ENCODE data around the gene MRPL48. TPM values are rescaled to one million over a fixed set of nuclear protein-coding genes. Genes with fewer than 3 reads are reported as not detected.

The MRPL48 gene
- polyA plus RNA-seq, 3 donors from 2014 or later: 55.8 to 106 (median 91.5) TPM

DNA sequence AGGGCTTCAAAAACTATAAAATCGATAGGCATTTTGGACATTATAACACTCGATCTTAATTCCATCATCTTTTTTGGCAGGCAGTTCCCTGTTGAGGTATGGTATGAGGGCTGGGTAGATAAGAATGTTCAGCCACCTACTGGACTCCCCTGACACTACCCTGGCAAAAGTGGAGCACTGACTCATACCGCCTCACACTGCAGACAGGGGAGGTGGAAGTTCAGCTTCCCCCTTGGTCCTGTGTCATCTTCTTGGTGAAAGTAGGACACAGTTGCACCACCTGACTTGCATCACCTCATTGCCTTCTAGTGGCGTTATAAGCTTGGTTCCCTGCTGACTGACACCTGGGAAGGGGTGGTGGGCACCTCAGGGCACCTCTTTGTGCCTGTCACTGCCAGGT lies 119.5 kb downstream of the MRPL48 start:
- Mint-ChIP-seq H3K4me1 (no peaks in the 10 kb centered on the region), H3K27me3 (ENCODE audit: low read depth in 3 of 3) (peaks cover 0 to 2% (median 0%) of the 10 kb centered on the region in 3 donors), H3K9me3 (no peaks in the 10 kb centered on the region), H3K27ac (no peak overlapping the region), H3K36me3 (peaks cover 17 to 25% (median 21%) of the 10 kb centered on the region in 3 donors), H3K4me3 (no peak overlapping the region)
- no peak for DNase-seq

DNA sequence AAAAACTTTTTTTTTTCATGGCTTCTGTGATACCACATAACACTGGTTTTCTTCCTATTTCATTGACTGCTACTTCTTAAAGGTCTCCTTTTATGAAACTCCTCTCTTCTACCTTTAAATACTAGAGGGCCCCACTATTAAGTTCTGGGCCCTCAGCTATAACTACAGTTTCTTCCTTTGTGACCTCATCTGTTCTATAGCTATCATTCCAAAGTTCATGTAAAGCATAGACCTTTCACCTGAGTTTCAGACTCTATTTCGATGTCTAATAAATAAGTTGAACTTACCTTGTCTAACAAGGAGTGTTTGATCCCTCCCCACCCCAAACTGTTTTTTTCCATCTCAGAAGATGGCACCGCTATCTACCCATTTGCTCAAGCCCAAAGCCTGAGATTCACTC lies 124.4 kb downstream of the MRPL48 start:
- Mint-ChIP-seq H3K27ac (peak overlapping the region in 1 of 6 donors; percentile 13), H3K4me1 (no peaks in the 10 kb centered on the region), H3K9me3 (no peaks in the 10 kb centered on the region), H3K27me3 (ENCODE audit: low read depth in 3 of 3) (no peaks in the 10 kb centered on the region), H3K4me3 (no peak overlapping the region), H3K36me3 (peaks cover 32 to 50% (median 33%) of the 10 kb centered on the region in 3 donors)
- no peak for DNase-seq

DNA sequence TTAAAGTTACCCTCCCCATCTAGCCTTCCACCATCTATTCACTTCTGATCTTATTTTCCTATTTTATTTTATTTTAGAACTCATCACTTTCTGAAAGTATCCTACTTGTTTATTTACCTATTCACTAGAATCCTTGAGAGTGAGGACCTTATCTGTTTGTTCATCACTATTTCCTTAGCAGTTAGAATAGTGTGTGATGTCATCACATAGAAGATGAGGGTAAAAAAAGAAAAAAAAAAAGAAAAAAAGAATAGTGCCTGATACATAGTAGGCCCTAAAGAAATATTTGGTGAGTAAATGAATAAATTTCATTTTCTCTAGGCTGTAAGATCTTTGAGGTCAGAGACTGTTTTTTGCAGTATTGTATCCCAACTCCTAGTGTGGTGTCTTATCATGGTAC lies 125.8 kb downstream of the MRPL48 start:
- Mint-ChIP-seq H3K4me3 (no peak overlapping the region), H3K27me3 (ENCODE audit: low read depth in 3 of 3) (no peaks in the 10 kb centered on the region), H3K4me1 (no peaks in the 10 kb centered on the region), H3K27ac (no peak overlapping the region), H3K36me3 (peaks cover 36 to 50% (median 37%) of the 10 kb centered on the region in 3 donors), H3K9me3 (no peaks in the 10 kb centered on the region)
- DNase-seq: no peak

DNA sequence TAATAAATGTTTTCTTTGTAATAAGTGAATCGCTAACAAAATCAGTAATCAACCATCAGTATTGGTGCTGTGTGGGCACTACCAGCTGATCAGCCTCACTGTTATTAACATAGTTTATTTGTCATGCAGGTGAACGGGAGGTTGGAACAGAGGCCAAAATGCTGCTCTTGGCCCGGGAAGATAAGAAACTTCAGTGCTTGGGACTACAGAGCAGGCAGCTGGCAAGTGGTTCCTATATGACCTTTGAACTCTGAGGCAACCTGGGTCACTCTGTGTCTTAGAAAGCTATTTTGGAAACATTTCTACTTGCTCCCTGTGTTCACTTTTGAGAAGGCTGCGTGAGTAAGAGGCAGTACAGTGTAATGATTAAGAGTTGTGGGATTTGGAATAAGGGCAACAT lies 126.6 kb downstream of the MRPL48 start:
- H3K27ac Mint-ChIP-seq: no peak overlapping the region
- peaks cover 38 to 56% (median 43%) of the 10 kb centered on the region in 3 donors for H3K36me3 Mint-ChIP-seq
- no peaks in the 10 kb centered on the region for H3K4me1 Mint-ChIP-seq
- H3K27me3 Mint-ChIP-seq (ENCODE audit: low read depth in 3 of 3): no peaks in the 10 kb centered on the region
- no peaks in the 10 kb centered on the region for H3K9me3 Mint-ChIP-seq
- DNase-seq: no peak
- H3K4me3 Mint-ChIP-seq: no peak overlapping the region

Other genes with a start within 250 kb of the MRPL48 start
- gene FAM168A, start 189.8 kb upstream of the MRPL48 start, polyA plus RNA-seq: 1 to 10 TPM; 1.3 to 3.1 (median 1.3) TPM
- gene PLEKHB1, start 141.3 kb upstream of the MRPL48 start, polyA plus RNA-seq: 10 to 100 TPM in 2 of 3 donors, 1 to 10 TPM in 1; 5.8 to 14.0 (median 10.6) TPM
- 100 to 1,000 TPM; 127 to 162 (median 131) TPM for gene RAB6A, start 26.8 kb upstream of the MRPL48 start, polyA plus RNA-seq
- gene COA4, start 89.0 kb downstream of the MRPL48 start, polyA plus RNA-seq: 10 to 100 TPM; 52.4 to 62.3 (median 57.0) TPM
- gene PAAF1, start 89.1 kb downstream of the MRPL48 start, polyA plus RNA-seq: 10 to 100 TPM; 10.7 to 21.5 (median 14.0) TPM
- gene DNAJB13, start 163.2 kb downstream of the MRPL48 start, polyA plus RNA-seq: not detected
- 1,000 to 10,000 TPM; 1,092 to 2,060 (median 1,799) TPM for gene UCP2, start 195.0 kb downstream of the MRPL48 start, polyA plus RNA-seq
- gene UCP3, start 221.2 kb downstream of the MRPL48 start, polyA plus RNA-seq: 1 to 10 TPM in 1 of 3 donors, under 1 TPM in 2; 0.41 to 1.3 (median 0.52) TPM